Right ventricle myocardium superior (tissue), 1 donor: ENCODE results near the gene TAOK3. TPM values are rescaled to one million over a fixed set of nuclear protein-coding genes. Genes with fewer than 3 reads are reported as not detected.
"Not testable (repeated sequence)": the region's sequence is repeated elsewhere in the genome, so short reads cannot be mapped to it uniquely, and the experiment has no call there.

Experiments
- ATAC-seq: fragments of 200-7000 bp; cut with Tn5 transposase; one replicate; pipeline ENCODE4 v1.9.1; 2020; ENCODE audit warnings: mild to moderate bottlenecking; ENCODE audit not compliant: poor library complexity
- DNase-seq: peaks from one replicate; pipeline ENCODE4 v3.0.0-alpha.2; 2020
- intact Hi-C: fragments of 100-400 bp; cut with DNase I; formaldehyde crosslinking; loops from one replicate; pipeline ENCODE4 v1.11.2; 2022
- long read RNA-seq: library from polyadenylated mRNA; unstranded; transcript quantifications from one replicate; pipeline ENCODE4 v2.0.0, GENCODE V29; 2021
- total RNA-seq: library from RNA; stranded (reverse); fragmentation: NEBNext Ultra II Directional; extraction: Animal tissue kit (Norgen Biotek cat#: 25700); gene quantifications from one replicate; pipeline ENCODE4 v1.2.1, GENCODE V29; 2021
- donor health status: DM: no; HTN: yes; CAD: no; lungs with severe emphysema.

Gene TAOK3
- total RNA-seq = 21.8 TPM
- long read RNA-seq, full-length matches to known transcripts = 45 of 64 reads
- long read RNA-seq, partial matches to known transcripts = 6 of 64 reads
- long read RNA-seq, other reads (novel, unspliced or antisense) = 13 of 64 reads

DNA sequence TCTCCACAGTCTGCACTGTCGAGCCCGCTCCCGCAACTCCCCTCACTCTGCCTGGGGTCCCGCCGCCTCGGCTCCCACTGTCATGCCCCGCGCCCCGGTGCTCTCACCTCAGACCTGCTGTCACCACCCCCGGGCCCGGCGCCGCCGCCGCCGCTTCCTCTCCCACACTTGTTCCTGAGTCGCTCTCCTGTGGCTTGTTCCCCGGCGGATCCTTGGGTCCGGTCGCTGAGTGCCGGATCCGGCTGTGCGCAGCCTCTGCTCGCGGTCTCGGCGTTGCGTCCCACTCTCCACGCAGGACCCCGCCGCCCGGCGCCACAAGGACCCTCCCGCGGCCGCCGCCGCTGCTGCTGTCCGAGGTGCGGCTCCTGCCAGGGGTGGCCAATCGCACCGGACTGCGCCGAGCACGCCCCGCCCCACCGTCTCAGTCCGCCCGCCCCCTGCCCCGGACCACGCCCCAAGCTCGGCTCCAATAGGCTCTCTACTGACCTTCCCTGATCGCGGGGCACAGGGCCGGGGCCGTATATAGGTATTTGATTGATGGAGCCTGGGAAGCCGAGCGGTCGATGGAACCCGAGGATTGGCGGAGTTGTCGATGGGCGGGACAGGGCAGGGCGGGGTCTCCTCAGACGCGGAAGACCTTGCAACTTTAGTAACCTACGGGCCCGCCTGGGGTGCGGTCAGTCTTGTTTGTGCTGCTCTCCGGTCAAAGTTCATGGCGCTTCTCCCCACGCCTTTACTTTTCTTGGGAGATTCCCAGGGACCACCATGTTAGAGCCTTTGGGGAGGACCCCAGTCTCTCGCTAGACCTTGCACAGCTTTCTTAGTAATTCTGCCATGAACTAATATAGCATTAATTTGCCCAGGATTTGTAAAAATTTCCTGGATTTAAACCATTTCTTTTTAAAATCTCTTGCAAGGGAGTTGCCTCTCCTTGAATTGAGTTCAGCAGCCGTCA, at the start of gene TAOK3:
TSS of gene TAOK3 (minus strand) at position 367 of the 955 bp plus-strand sequence. CDS start 117,340 bp downstream, outside the sequence.
- peak; percentile 93 for ATAC-seq
- intact Hi-C loops = loop anchor here (10.0 kb wide), 2 partner anchors 238 to 498 kb away; partner anchors contain the start of gene PEBP1

DNA sequence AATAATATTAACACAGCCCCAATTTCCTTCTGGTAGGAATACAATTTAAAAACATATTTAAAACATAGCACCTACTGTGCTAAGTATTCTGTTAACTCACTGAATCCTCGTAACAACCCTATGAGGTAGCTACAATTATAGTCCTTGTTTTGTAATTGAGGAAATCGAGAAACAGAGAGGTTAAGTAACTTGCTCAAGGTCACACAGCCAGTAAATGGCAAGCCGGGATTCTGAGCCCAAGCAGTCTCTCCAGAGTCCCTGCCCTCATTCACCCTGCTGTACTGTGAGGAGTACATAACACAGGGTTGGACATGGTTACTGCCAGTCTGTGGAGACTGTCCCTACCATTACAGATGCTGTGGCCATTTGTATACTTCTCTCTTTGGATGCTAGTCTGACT, 48.0 kb upstream of the TAOK3 start:
- DNase-seq (no peak), ATAC-seq (no peak)

More for the DNA sequence above, at the start of gene TAOK3:
- peak; percentile 99 for DNase-seq

DNA sequence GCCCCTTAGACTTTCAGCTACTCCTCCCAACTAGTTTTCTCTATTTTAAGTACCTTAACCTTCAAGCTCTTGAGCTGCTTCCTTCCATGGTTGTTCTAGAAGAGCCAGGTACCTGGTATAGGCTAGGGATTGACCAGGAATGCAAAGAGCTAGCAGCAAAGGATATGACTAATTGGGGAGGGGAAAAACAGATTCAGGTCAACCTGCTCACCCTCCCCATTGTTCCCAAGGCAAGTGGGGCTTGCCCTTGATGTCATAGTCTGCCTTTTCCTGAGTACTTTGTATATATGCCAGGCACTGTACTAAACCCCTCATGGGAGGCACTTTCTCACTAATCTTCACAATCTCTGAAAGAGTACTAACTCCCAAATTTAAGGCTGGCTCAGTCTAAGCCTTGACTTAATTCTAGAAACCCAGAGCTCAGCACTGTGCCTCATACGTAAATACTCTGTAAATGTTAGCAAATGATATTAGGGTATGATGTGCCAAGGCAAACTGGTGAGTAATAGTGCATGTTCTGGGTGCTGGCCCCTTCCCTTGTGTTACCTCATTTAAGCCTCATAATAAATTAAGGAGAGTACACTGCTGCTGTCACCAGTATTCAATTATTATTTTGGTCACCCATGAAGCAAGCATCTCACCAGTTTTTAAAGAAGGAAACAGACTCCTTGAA, 45.8 kb upstream of the TAOK3 start:
- intact Hi-C loops = no loop called here
- DNase-seq (no peak), ATAC-seq (no peak)

More for the DNA sequence above, 48.0 kb upstream of the TAOK3 start:
- intact Hi-C loops = no loop called here

DNA sequence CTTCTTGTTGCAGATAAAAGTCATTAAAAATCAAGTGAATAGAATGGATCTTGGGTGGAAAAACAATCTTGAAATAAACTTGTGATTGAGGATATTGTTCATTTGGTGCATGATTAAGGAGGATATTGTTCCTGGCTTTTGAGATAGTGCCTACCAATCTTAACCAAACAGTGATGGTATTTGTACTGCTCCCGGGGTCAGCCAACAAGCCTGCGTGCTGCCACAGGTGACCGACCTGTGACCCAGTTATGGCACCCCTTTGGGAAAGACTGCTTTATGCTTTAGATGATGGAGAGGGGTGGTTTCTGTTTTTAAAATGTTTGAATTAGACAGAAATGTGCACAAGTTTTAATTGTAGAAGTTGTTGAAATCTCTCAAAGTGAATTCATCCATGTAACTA, 45.2 kb upstream of the TAOK3 start:
- intact Hi-C loops = no loop called here
- no peak for DNase-seq
- ATAC-seq = no peak

DNA sequence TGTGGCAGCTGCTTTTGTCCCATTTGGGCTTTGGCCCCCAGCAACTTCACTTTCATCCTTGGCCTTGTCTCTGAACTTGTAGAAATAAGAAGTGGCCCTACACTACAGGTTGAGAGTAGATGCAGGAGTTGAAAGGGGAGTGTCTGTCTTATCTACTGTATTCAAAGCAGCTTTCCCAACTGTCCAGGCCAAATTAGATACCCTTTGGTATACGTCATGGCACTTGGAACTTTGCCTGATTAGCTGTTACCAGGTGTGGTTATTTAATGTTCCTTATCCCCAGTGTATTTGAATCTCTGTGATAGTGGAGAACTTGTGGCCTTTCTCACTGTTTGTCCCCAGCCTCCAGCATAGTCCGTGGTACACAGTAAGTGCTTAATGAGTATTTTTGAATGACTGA, 37.1 kb upstream of the TAOK3 start:
- intact Hi-C loops = loop anchor here (10.0 kb wide), 1 partner anchor 195 kb away; no protein-coding TSS in a partner anchor
- DNase-seq (no peak), ATAC-seq (no peak)

DNA sequence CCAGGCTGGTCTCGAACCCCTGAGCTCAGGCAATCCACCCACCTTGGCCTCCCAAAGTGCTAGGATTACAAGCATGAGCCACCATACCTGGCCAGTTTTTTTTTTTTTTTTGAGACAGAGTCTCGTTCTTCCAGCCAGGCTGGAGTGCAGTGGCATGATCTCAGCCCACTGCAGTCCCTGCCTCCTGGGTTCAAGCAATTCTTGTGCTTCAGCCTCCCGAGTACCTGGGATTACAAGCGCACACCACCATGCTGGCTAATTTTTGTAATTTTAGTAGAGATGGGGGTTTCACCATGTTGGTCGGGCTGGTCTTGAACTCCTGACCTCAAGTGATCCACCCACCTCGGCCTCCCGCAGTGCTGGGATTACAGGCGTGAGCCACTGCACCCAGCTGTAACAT, 35.5 kb upstream of the TAOK3 start:
- intact Hi-C loops = loop anchor here (10.0 kb wide), 1 partner anchor 197 kb away; no protein-coding TSS in a partner anchor
- DNase-seq, ATAC-seq: not testable (repeated sequence)

DNA sequence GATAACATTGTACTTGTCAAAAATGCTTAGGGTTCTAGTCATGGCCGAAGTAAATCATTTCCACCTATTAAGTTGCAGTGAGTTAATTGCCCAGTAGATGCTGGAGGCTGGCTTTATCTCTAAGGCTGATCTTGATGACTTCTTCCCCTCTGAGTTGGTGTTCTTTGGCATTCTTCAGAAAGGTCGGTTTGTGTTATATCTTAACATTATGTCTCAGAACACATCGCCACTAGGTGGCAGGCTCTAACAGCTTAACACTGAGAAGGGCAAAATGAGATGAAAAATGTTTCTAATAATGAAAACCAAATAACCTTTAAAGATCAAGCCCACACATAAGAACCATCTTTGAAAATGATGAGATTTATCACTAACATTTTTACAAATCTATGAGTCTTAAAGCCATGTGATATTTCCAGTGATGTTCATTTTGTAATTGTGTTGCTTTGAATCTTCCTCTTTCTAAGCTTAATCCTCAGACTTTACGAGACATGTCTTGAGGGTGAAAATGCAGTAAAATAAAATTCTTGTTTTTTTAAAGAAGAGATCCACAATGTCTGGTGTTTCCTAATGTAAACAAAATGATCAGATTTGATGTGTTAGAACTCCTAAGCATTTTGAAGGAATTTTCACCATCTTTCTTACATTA, 32.3 kb upstream of the TAOK3 start:
- intact Hi-C loops = loop anchor here (10.0 kb wide), 1 partner anchor 200 kb away; no protein-coding TSS in a partner anchor
- DNase-seq = peak; percentile 51
- peak; percentile 68 for ATAC-seq

DNA sequence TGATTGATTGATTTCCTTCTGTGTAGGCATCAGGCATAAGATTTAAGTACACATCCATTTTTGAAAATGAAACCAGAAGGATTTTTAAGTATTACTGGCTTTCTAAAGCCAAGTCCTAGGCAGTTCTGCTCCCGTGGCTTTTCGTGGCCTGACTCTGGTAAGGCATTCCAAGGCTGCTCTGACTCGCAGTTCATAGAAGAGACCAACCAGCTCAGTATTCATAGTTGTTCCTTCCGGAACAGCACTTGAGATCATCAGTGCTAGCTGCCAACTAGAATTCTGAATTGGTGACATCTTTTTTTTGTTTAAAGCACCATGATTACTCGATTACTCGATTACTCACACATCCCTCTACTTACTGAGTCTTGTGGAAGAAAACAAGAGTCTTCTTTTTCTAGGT, 29.5 kb upstream of the TAOK3 start:
- ATAC-seq = no peak
- no peak for DNase-seq
- intact Hi-C loops = loop anchor here (10.0 kb wide), 1 partner anchor 203 kb away; no protein-coding TSS in a partner anchor

DNA sequence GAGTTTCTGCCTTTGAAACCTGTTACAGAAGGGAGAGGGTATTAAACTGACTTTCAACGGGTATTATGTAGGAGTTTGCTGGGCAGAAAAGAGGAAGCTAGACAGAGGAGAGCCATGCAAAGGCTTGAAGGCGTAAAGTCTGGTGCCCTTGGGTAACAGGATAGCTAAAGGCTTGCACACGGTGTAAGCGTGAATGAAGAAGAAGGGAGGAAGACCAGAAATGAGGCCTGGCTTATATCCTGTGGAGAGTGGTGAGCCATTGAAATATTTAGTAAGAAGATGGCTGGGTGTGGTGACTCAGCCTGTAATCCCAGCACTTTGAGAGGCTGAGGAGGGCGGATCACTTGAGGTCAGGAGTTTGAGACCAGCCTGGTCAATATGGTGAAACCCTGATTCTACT, 26.2 kb upstream of the TAOK3 start:
- intact Hi-C loops = no loop called here
- ATAC-seq (no peak), DNase-seq (no peak)

DNA sequence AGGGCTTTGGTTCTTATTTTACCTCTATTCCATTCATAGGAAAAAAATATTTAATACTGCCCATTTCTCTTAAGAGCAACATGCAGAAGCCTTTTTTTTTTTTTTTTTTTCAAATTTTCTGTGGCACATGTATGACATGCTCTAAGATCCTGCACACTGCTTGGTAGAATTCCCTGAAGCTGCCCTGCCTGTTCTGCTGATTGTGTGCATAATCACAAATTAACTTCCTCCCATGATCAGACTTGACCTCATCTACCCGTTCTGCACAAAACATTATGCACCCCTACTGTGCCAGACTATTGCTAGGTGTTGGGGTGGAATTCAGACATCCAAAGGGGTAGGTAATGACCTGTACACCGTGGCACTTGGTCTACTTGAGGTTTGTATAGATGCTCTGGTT, 25.8 kb upstream of the TAOK3 start:
- ATAC-seq (no peak), DNase-seq (no peak)
- intact Hi-C loops = no loop called here

DNA sequence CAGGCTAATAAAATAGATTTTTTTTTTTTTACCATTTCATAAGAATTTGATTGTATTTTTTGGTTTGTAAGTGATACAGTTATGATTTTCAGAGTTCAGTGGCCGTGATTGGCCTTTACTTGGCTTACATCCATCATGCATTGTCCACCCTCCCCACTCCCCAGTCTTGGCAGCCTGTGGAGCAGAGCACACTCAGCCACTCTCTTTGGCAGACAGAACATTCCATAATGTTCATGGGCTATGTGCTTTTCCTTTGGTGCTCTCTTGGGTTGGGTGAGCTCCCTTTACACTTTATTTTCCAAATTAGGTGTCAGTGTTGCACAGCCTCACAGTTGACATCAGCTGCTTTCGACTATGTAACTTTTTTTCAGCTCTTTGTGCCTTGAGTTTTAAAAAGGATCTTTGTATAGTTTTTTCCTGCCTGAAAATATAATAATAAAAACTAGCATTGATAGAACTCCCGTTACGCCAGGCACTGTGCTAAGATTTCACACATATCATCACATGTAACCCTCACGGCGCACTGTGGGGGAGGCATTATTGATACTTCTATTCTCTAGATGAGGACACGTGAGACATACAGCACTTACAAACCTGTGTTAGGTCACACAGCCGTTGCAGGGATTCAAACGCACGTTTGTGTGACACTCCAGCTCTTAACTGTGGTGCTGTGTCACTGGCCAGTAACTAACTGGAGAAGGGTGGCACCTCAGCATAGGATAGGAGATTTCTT, 25.2 kb upstream of the TAOK3 start:
- DNase-seq (no peak), ATAC-seq (peak; percentile 80)
- intact Hi-C loops = no loop called here

DNA sequence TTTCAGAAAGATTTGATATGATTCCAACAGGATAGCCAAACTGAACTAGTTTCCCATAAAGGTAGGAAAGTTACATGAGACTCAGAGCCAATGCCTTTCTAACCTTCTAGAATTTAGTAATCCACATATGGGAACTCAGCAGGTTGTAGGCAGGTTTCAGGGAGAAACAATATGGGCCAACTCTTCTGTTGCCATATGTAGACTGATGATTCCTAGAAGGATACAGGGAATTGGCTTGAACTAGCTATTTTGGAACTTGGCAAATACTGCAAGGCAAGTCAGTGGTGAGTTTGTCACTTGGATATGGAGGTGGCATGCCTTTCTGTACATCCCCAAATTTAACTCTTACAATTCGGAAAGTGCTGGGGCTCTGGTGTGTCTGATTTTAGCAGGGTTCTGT, 19.1 kb upstream of the TAOK3 start:
- DNase-seq (no peak), ATAC-seq (no peak)
- intact Hi-C loops = no loop called here

DNA sequence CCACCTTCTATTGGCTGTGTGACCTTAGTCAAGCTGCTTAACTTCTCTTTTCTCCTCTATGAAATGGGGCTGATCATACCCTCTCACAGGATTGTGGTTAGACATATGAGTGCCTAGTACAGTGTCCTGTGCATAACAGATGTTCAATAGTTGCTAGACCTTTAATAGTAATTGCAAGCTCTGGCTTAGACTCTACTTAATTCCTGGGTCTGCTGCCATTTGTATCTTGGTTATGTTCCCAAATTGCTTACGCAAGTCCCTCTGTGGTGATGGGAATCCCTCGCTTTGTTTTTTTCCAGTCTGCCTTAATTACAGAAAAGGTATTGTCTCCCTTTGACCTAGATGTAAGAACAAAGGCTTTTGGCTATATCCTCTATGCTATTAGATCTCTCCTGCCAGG, 18.7 kb upstream of the TAOK3 start:
- ATAC-seq (peak; percentile 38), DNase-seq (no peak)
- intact Hi-C loops = no loop called here

DNA sequence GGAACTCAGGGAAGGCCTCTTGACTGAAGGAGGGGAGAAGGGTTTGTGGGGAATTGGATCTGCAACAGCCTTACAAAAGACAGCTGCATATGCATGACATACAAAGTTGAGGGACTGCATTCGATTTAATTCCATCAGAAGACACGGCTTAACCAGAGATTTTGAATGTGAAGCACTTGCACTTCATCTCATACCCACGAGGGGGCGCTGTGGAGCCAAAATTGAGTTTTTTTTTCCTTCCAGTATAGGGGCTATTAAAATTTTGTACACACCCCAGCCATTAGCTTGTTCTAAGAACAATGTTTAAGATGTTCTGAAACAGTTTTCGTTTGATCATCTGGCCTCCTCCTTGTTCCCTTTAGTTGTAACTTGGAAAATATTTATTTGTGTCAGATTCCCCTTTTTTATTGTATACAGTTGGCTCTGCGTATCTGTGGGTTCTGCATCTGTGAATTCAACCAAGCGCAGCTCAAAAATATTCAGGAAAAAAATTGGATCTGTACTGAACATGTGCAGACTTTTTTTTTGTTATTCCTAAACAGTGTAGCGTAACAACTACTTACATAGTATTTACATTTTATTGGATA, 5.3 kb upstream of the TAOK3 start:
- intact Hi-C loops = loop anchor here (5.0 to 10.0 kb wide), 3 partner anchors 191 to 503 kb away; partner anchors contain the start of gene PEBP1
- ATAC-seq = no peak
- peak; percentile 65 for DNase-seq

DNA sequence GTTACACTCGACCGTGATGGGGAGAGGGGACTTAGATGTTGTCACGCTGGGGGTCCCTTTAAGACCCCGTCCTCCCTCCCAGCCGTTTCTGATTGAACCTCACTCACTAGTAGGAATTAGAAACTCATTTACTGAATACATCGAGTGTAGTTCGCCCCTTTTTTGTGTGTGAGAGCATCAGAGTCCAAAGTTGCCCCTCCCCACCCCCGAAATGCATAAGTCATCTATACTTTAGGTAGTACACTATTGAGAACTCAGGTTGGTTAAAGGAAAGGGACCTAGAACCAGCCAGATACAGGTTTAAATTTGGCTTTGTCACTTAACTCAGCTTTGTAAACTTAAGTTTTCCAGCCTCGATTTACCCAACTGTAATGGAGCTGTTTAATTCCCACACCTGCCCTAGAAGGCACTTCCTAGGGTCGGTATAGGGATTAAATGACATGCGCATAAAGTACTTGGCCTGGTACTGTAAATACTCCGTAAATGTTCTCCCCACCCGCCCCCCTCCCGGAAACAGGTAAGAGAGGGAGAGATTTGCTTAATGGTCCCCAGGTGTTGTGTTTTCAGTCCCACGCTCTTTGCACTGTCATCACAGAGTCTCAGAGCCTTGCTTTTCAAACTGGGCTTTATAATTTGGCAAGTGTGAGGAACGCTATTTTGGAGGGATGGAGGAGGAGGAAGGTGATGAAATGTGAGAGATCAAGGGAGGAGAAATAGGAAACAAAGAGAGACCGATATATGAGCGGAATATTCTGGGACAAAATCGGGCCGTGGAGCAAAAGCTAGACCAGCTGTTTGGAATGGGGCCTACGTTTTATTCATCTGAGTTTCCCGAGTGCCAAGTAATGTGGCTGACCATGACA, 4.5 kb upstream of the TAOK3 start:
- no peak for DNase-seq

DNA sequence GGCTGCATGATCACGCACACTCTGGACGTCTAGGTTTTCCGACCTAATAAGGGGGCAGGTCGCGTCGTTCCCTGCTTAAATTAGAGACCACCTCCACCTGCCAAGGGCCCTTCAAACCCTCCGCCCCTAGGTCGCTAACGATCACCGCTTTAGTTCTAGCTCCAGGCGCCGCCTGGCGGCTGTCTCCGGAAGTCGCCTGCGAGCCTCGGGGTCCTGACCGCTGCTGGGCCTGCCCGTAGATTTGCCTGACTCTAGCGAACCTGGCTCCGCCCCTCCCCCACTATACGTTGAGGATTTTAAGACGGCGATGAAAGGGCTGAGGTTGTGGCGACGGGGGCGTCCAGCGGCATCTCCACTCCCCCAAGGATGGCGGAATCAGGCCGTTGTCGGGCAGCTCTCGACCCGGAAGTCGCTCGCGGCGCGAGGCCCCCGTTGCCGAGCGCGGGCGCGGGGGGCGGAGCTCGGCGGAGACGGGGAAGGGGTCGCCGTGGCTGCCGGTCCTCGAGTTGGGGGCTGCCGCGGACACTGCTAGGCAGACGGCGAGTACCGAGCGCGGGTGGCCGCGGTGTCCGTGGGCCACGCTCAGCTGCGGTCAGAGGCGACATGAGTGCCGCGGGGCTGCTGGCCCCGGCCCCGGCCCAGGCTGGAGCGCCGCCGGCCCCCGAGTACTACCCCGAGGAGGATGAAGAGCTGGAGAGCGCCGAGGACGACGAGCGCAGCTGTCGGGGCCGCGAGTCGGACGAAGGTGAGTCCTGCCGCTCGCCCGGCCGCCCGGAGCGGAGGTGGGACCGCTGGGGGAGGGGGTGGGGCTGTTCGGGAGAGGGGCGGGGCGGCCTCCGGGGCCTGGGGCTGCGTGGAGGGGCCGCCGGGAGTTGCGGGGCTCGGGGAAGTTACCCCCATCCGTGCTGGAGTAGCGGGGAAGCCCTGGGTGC, 3.6 kb upstream of the TAOK3 start, which contains the start of gene SUDS3:
TSS of gene SUDS3 (plus strand) at position 467 of the 932 bp plus-strand sequence. CDS start at position 604, 137 bp downstream.
- ATAC-seq (peak; percentile 56), DNase-seq (peak; percentile 97)
- intact Hi-C loops = loop anchor here (5.0 to 10.0 kb wide), 3 partner anchors 189 to 502 kb away; partner anchors contain the start of gene PEBP1

More for the DNA sequence above, 4.5 kb upstream of the TAOK3 start:
- intact Hi-C loops = loop anchor here (5.0 to 10.0 kb wide), 3 partner anchors 190 to 502 kb away; partner anchors contain the start of gene PEBP1
- ATAC-seq = no peak
